Spinal cord (tissue), 10 donors: Measurements from ENCODE around the gene MBOAT7. TPM values are rescaled to one million over a fixed set of nuclear protein-coding genes. Genes with fewer than 3 reads are reported as not detected.
"Not testable (repeated sequence)": the region's sequence is repeated elsewhere in the genome, so short reads cannot be mapped to it uniquely, and the experiment has no call there.

ENCODE experiments used
- DNase-seq, 6 donors: peaks; one replicate each; pipeline versions ENCODE4 v3.0.0 to v3.0.0-alpha.2; 2013 to 2015; ENCODE audit warnings: low spot score in 6 of 6, low read depth in 4 of 6
- H3K27ac ChIP-seq: one replicate; pipeline ENCODE4 v1.5.1; 2013; ENCODE audit warnings: low read depth, low read length, control low read depth
- H3K27me3 ChIP-seq: one replicate; pipeline ENCODE4 v1.6.1; 2013; ENCODE audit warnings: low read length; ENCODE audit not compliant: control insufficient read depth, insufficient read depth
- H3K36me3 ChIP-seq: one replicate; pipeline ENCODE4 v1.6.1; 2013; ENCODE audit warnings: low read length; ENCODE audit not compliant: control insufficient read depth, insufficient read depth
- H3K4me1 ChIP-seq: one replicate; pipeline ENCODE4 v1.6.1; 2013; ENCODE audit warnings: low read length; ENCODE audit not compliant: control insufficient read depth, insufficient read depth
- H3K4me3 ChIP-seq: one replicate; pipeline ENCODE4 v1.5.1; 2013; ENCODE audit warnings: low read depth, low read length, control low read depth
- H3K9me3 ChIP-seq: one replicate; pipeline ENCODE4 v1.6.1; 2013; ENCODE audit warnings: low read length; ENCODE audit not compliant: control insufficient read depth, insufficient read depth
- WGBS: methylation state at CpG from one replicate; pipeline ENCODE4 v1.1.5; 2013; ENCODE audit warnings: missing lambda C conversion rate; ENCODE audit not compliant: insufficient coverage; 5-methylcytosine and 5-hydroxymethylcytosine counted together
- long read RNA-seq, 4 donors: transcript quantifications; one replicate each; lab custom pipeline, GENCODE V29; 2026
- polyA plus RNA-seq, 2 donors: library from polyadenylated mRNA; unstranded; fragments of 120-200 nt; gene quantifications; one replicate each; pipeline ENCODE4 v1.2.1, GENCODE V29; 2013; ENCODE audit not compliant: insufficient read length in 2 of 2
- total RNA-seq, 2 donors: library from RNA; depleted of rRNA in 1 of 2; stranded (reverse); fragments of 120-200 nt in 1 of 2; fragments of >200 nt in 1 of 2; gene quantifications; one replicate each; pipeline versions ENCODE4 v1.2.3 to v1.2.4, GENCODE V29; 2013 to 2014
- donor health status: healthy.

Gene MBOAT7, protein sequence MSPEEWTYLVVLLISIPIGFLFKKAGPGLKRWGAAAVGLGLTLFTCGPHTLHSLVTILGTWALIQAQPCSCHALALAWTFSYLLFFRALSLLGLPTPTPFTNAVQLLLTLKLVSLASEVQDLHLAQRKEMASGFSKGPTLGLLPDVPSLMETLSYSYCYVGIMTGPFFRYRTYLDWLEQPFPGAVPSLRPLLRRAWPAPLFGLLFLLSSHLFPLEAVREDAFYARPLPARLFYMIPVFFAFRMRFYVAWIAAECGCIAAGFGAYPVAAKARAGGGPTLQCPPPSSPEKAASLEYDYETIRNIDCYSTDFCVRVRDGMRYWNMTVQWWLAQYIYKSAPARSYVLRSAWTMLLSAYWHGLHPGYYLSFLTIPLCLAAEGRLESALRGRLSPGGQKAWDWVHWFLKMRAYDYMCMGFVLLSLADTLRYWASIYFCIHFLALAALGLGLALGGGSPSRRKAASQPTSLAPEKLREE
- total RNA-seq (10 to 100 TPM; 31.6 to 32.8 TPM), polyA plus RNA-seq (100 to 1,000 TPM; 109 to 112 TPM)
- long read RNA-seq, donor 1, transcript MBOAT7-212 (2 exons, 3,039 nt) = minor isoform, 9 of 2,407 reads
- long read RNA-seq, donor 1, transcript MBOAT7-201 (8 exons, 2,529 nt) = major isoform, 17 of 2,407 reads
- long read RNA-seq, donor 1, partial matches to known transcripts = 1,293 of 2,407 reads
- long read RNA-seq, donor 1, other reads (novel, unspliced or antisense) = 1,084 of 2,407 reads
- long read RNA-seq, donor 2, transcript MBOAT7-212 (2 exons, 3,039 nt) = major isoform, 8 of 23 reads
- long read RNA-seq, donor 2, transcript MBOAT7-201 (8 exons, 2,529 nt) = minor isoform, 6 of 23 reads
- long read RNA-seq, donor 2, partial matches to known transcripts = 7 of 23 reads
- long read RNA-seq, donor 2, other reads (novel, unspliced or antisense) = 0 of 23 reads
- long read RNA-seq, donor 3, transcript MBOAT7-212 (2 exons, 3,039 nt) = major isoform, 9 of 1,334 reads
- long read RNA-seq, donor 3, partial matches to known transcripts = 793 of 1,334 reads
- long read RNA-seq, donor 3, other reads (novel, unspliced or antisense) = 524 of 1,334 reads
- long read RNA-seq, donor 4, transcript MBOAT7-201 (8 exons, 2,529 nt) = major isoform, 9 of 13,933 reads
- long read RNA-seq, donor 4, partial matches to known transcripts = 8,261 of 13,933 reads
- long read RNA-seq, donor 4, other reads (novel, unspliced or antisense) = 5,660 of 13,933 reads

DNA sequence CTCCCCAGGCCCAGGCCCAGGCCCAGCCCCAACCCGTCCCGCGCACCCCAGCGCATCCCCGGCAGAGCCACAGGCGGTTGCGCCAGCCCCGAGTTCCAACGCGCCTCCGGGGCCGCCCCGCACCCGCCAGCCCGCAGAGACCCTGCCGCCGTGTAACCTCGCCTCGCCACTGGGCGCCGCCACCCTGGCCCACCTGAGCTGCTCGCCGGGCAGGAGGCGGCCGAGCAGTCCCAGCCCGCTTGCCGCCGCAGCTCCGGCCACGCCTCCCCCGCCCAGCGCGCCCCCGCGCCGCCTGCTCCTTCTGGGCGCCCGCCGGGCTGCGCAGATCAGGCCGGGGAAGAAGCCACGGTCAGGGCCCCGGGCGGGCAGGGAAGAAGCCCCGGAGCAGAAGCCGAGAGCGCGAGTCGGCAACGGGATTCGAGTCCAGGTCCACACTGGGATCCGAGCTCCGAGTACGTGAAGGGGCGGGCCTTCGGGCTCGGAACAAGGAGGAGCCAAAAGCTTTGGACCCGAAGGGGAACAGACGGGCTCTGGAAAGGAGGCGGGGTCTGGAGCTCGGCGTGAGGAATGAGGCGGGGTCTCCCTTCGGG is at the start of gene MBOAT7:
Gene MBOAT7, minus strand, starts transcription at position 436 of the 590 bp plus-strand sequence. CDS start 1,072 bp downstream, outside the sequence.
- peaks cover 43% of the 10 kb centered on the region for H3K36me3 ChIP-seq
- no peak for DNase-seq
- H3K27me3 ChIP-seq = no peaks in the 10 kb centered on the region
- WGBS = under 1% methylated on average over 64 of the region's 64 CpGs
- H3K9me3 ChIP-seq = no peaks in the 10 kb centered on the region
- peak within 1 kb of the TSS; percentile 100 for H3K27ac ChIP-seq
- peak within 1 kb of the TSS; percentile 92 for H3K4me3 ChIP-seq
- H3K4me1 ChIP-seq = peaks cover 24% of the 10 kb centered on the region

DNA sequence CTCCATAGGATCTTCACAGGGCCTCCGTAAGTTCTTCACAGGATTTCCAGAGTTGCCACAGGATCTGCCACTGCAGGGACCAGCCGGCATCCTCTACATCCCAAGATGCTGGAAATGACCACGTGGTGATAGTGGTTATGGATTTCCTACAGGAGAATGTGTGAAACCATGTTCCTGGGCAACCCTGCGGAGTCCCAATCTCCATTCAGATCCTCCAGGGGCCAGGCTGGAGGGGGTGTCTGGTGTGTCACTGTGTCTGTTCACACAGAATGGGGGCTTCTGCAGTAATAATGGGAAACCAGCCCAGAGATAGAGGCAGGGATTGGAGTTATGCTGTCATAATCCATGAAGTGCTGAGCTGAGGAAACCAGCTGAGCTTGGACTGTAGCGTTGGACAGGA is 44.6 kb upstream of the MBOAT7 start:
- no peak for DNase-seq
- Histone ChIP-seq H3K27ac (no peak overlapping the region), H3K36me3 (no peaks in the 10 kb centered on the region), H3K27me3 (peaks cover 9% of the 10 kb centered on the region), H3K4me1 (peaks cover 8% of the 10 kb centered on the region), H3K9me3 (no peaks in the 10 kb centered on the region), H3K4me3 (no peak overlapping the region)
- WGBS = 75% methylated on average over 4 of the region's 5 CpGs

DNA sequence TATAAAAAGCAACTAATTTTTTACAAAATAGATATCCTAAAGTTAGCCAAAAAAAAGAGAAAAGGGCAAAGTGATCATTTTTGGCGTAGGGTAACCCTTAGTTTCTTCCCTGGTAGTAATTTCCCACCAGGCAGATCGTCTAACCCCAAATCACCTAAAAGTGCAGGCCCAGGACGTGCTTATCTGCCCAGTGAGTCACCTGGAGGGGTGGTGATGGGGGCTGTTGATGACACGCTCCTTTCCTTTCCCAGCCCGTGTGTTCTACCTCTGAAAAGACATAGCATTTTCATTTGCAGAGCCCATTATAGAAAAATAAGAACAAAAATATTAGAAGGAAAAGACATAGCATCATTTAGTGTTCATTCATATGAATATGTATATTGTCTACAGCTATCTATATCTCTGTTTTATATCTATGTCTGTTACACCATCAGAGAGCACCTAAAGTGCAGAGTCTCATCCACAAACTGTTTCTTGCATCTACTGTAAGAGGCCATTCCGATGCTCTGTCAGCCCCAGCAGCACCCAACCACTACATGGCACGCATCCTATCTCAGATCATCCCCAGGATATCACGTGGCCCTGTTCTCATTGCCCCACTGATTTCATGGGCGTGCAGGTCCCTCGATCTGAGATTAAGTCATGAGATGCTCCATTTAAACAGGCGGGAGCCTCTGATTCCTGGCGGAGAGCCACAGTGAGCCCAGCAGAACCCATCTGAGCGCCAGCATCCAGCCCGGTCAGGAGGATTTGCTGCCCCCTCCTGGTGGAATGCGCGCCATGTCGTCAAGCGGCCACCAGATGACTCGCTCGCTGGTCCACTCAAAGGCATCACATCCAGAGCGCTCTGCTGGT is 41.9 kb upstream of the MBOAT7 start:
- H3K36me3 ChIP-seq = no peaks in the 10 kb centered on the region
- DNase-seq = peak in 5 of 6 donors; percentile 49 to 94 (median 79)
- H3K4me3 ChIP-seq = no peak overlapping the region
- WGBS = 6% methylated on average over 15 of the region's 21 CpGs
- H3K4me1 ChIP-seq = peaks cover 8% of the 10 kb centered on the region
- peaks cover 11% of the 10 kb centered on the region for H3K27me3 ChIP-seq
- H3K9me3 ChIP-seq = no peaks in the 10 kb centered on the region
- no peak overlapping the region for H3K27ac ChIP-seq

DNA sequence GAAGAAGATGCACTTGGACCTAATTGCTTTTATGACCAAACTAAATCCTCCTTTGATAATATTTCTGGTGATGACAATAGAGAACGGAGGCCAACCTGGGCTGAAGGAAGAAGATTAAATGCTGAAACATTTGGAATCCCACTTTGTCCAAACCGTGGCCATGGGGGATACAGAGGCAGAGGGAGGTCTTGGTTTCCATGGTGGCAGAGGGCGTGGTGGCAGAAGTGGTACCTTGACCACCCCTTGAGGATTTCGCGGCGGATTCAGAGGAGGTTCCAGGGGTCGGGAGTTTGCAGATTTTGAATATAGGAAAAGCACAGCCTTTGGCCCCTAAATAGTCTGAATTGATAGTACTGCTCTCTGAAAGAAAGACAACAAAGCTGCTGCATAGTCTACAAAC is 40.7 kb upstream of the MBOAT7 start:
- Histone ChIP-seq H3K4me1 (peaks cover 8% of the 10 kb centered on the region), H3K4me3 (no peak overlapping the region), H3K9me3 (no peaks in the 10 kb centered on the region), H3K27ac (no peak overlapping the region), H3K36me3 (no peaks in the 10 kb centered on the region), H3K27me3 (peaks cover 8% of the 10 kb centered on the region)
- WGBS = 65% methylated on average over 2 of the region's 7 CpGs
- DNase-seq = no peak

DNA sequence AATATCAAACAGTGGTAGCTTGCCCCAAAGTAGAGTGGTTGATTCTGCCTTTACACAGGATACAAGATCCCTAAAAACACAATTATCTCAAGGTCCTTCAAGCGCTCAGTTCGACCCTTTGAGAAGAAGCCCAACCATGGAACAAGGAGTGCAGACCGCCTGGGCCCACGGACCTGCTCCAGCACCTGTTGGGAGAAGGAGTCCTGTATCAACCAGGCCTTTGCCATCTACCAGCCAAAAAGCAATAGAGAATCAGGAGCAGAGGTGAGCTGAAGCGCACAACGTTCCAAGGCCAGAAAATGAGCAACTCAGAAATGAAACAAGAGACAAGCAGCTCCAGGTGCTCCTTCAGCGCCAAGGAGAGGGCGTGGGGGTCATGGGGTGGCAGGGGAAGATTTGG is 39.8 kb upstream of the MBOAT7 start:
- Histone ChIP-seq H3K4me3 (no peak overlapping the region), H3K27me3 (peaks cover 8% of the 10 kb centered on the region), H3K27ac (no peak overlapping the region), H3K4me1 (peaks cover 8% of the 10 kb centered on the region), H3K36me3 (no peaks in the 10 kb centered on the region), H3K9me3 (no peaks in the 10 kb centered on the region)
- no peak for DNase-seq
- WGBS = 89% methylated on average over 7 of the region's 8 CpGs

DNA sequence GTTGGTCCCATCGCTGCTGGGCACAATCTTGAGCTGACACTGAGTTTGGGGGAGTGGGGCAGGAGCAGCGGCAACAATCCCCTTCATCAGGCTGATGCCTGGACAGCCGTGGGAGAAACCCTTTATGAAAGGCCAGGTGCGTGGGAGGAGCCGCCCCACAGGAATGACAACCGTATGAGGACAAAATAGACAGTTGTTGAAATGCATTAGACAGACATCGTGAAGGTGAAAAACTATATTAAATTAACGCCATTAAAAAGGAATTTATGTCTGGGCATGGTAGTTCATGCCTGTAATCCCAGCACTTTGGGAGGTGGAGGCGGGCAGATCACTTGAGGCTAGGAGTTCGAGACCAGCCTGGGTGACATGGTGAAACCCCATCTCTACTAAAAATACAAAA is 35.2 kb upstream of the MBOAT7 start:
- not testable (repeated sequence) for H3K27me3 ChIP-seq, H3K4me1 ChIP-seq, DNase-seq, H3K9me3 ChIP-seq, H3K36me3 ChIP-seq, H3K27ac ChIP-seq, H3K4me3 ChIP-seq
- 83% methylated on average over 4 of the region's 10 CpGs for WGBS

DNA sequence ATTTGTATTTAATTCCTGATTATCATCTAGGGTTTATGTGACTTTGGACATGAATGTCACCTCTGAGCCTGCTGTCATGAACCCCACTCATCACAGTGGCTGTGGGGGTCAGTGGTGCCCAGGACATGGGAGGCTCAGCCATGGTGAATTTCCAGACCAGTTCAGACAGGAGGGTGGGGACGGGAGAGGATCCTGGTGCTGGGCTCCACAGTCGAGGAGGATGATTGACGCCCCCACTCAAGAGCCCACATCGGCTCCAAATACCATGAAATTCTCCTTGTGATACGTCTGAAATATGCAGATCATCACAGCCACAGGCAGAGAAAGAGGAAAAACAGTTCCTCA is 34.5 kb upstream of the MBOAT7 start:
- DNase-seq, H3K9me3 ChIP-seq, H3K4me3 ChIP-seq, H3K36me3 ChIP-seq, H3K27me3 ChIP-seq, H3K4me1 ChIP-seq, H3K27ac ChIP-seq: not testable (repeated sequence)
- no CpG with 5 or more reads among the region's 5 CpGs for WGBS

DNA sequence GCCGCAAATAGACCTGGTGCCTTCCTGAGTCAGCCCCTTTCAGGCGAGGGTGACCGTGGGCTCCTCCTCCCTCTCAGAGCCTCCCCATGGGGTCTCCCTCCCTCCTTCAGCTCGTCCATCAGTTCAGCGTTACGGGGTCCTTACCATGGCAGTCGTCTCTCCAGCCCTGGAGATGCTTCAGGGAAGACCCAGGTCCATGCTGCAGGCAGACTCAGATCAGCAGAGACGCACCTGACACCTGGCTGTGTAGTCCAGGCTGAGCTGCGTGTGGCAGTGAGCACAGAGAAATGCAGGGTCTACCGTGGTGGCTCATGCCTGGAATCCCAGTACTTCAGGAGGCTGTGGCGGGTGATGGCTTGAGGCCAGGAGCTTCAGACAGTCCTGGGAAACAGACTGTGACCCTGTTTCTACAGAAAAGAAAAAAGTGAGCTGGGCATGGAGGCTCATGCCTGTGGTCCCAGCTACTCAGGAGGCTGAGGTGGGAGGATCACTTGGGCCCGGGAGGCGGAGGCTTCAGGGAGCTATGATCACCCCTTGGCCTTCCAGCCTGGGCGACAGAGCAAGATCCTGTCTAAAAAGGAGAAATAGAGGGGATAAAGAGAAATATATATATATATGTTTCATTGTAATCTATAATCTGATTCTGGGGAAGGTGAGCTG is 34.0 kb upstream of the MBOAT7 start:
- DNase-seq, H3K27ac ChIP-seq, H3K27me3 ChIP-seq, H3K4me1 ChIP-seq, H3K4me3 ChIP-seq, H3K36me3 ChIP-seq, H3K9me3 ChIP-seq: not testable (repeated sequence)
- 40% methylated on average over 9 of the region's 14 CpGs for WGBS
